ENCODE measurements around the gene STK11IP. TPM values are rescaled to one million over a fixed set of nuclear protein-coding genes. Genes with fewer than 3 reads are reported as not detected.

STK11IP gene
- total and polyA plus RNA-seq, 9 of the 15 experiments (the other 6 are each of a cell fraction or from before 2014, with no cell fraction given): 0.52 to 21.7 (median 5.6) TPM

DNA sequence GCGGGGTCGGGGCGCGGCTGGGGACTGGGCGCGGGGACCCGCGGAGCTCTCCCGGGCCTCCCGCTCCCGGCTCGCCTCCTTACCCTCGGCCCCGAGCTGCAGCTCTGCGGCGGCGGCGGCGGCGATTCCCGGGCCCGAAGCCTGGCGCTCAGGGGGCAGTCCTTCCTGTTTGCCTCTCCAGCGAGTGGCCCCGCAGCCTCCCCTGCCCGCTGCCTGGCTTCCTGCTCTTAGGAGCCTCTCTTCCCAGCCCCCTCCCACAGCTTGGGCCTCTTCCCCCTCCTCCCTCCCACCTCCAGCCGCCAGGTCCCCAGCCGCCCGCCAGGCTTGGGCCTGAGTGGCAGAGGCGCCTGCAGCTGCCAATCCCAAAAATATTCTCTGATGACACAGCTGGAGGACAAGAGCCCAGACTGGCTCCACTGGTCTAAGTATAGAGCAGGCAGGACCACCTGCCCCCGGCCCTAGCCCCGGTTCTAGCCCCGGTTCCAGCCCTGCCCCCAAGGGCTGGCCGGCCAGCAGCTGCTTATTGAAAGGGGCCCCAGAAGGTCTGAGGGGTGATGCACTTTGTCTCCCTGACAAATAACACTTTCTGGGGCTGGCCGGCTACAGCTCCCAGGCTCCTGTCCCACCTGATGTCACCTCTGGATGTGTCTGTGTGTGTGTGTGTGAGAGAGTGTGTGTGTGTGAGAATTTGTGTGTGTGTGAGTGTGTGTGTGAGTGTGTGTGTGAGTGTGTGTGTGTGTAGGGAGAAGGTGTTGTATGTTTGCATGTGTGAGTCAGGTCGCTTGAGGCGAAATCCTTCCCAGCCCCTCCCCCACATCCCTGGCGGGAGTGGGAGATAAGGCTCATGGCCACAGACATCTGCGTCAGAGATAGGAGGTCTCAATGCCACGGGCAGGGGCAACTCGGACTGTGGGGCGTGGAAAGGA, 26.1 kb upstream of the STK11IP start, which contains the start of gene OBSL1 (continued):
- TF ChIP-seq, protein P1, sequence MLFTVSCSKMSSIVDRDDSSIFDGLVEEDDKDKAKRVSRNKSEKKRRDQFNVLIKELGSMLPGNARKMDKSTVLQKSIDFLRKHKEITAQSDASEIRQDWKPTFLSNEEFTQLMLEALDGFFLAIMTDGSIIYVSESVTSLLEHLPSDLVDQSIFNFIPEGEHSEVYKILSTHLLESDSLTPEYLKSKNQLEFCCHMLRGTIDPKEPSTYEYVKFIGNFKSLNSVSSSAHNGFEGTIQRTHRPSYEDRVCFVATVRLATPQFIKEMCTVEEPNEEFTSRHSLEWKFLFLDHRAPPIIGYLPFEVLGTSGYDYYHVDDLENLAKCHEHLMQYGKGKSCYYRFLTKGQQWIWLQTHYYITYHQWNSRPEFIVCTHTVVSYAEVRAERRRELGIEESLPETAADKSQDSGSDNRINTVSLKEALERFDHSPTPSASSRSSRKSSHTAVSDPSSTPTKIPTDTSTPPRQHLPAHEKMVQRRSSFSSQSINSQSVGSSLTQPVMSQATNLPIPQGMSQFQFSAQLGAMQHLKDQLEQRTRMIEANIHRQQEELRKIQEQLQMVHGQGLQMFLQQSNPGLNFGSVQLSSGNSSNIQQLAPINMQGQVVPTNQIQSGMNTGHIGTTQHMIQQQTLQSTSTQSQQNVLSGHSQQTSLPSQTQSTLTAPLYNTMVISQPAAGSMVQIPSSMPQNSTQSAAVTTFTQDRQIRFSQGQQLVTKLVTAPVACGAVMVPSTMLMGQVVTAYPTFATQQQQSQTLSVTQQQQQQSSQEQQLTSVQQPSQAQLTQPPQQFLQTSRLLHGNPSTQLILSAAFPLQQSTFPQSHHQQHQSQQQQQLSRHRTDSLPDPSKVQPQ (CRISPR knock-in tag; IDR thresholded peaks at IDR 0.05; ENCODE audit: borderline replicate concordance): no peak
- TF ChIP-seq, protein P2, sequence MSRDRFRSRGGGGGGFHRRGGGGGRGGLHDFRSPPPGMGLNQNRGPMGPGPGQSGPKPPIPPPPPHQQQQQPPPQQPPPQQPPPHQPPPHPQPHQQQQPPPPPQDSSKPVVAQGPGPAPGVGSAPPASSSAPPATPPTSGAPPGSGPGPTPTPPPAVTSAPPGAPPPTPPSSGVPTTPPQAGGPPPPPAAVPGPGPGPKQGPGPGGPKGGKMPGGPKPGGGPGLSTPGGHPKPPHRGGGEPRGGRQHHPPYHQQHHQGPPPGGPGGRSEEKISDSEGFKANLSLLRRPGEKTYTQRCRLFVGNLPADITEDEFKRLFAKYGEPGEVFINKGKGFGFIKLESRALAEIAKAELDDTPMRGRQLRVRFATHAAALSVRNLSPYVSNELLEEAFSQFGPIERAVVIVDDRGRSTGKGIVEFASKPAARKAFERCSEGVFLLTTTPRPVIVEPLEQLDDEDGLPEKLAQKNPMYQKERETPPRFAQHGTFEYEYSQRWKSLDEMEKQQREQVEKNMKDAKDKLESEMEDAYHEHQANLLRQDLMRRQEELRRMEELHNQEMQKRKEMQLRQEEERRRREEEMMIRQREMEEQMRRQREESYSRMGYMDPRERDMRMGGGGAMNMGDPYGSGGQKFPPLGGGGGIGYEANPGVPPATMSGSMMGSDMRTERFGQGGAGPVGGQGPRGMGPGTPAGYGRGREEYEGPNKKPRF (IDR thresholded peaks at IDR 0.05; ENCODE audit: low read depth, low read length): no peak
- no peak for TF ChIP-seq ZNF124 (CRISPR knock-in tag; IDR thresholded peaks at IDR 0.05)
- TF ChIP-seq, protein P3, sequence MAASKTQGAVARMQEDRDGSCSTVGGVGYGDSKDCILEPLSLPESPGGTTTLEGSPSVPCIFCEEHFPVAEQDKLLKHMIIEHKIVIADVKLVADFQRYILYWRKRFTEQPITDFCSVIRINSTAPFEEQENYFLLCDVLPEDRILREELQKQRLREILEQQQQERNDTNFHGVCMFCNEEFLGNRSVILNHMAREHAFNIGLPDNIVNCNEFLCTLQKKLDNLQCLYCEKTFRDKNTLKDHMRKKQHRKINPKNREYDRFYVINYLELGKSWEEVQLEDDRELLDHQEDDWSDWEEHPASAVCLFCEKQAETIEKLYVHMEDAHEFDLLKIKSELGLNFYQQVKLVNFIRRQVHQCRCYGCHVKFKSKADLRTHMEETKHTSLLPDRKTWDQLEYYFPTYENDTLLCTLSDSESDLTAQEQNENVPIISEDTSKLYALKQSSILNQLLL (CRISPR knock-in tag; IDR thresholded peaks at IDR 0.05; ENCODE audit: borderline replicate concordance): no peak
- TF ChIP-seq PCBP1 (IDR thresholded peaks at IDR 0.05; ENCODE audit: low read depth, low read length, poor library complexity, severe bottlenecking): no peak
- no peak for TF ChIP-seq ZNF79 (CRISPR knock-in tag; IDR thresholded peaks at IDR 0.05; ENCODE audit: low read depth)
- TF ChIP-seq ATF7 (IDR thresholded peaks at IDR 0.05): peak; percentile 55
- no peak for TF ChIP-seq DMBX1 (CRISPR knock-in tag; IDR thresholded peaks at IDR 0.05; ENCODE audit: borderline replicate concordance)
- TF ChIP-seq IRF2 (CRISPR knock-in tag; IDR thresholded peaks at IDR 0.05): no peak
- TF ChIP-seq, protein P4, sequence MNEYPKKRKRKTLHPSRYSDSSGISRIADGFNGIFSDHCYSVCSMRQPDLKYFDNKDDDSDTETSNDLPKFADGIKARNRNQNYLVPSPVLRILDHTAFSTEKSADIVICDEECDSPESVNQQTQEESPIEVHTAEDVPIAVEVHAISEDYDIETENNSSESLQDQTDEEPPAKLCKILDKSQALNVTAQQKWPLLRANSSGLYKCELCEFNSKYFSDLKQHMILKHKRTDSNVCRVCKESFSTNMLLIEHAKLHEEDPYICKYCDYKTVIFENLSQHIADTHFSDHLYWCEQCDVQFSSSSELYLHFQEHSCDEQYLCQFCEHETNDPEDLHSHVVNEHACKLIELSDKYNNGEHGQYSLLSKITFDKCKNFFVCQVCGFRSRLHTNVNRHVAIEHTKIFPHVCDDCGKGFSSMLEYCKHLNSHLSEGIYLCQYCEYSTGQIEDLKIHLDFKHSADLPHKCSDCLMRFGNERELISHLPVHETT (CRISPR knock-in tag; conservative IDR thresholded peaks at IDR 0.05 in 1 of 2, IDR thresholded peaks at IDR 0.05 in 1 of 2): no peak
- no peak for TF ChIP-seq ATF1 (CRISPR knock-in tag; IDR thresholded peaks at IDR 0.05)
- peak; percentile 85 for TF ChIP-seq ATF1 (tag; IDR thresholded peaks at IDR 0.05)
- TF ChIP-seq, protein P5, sequence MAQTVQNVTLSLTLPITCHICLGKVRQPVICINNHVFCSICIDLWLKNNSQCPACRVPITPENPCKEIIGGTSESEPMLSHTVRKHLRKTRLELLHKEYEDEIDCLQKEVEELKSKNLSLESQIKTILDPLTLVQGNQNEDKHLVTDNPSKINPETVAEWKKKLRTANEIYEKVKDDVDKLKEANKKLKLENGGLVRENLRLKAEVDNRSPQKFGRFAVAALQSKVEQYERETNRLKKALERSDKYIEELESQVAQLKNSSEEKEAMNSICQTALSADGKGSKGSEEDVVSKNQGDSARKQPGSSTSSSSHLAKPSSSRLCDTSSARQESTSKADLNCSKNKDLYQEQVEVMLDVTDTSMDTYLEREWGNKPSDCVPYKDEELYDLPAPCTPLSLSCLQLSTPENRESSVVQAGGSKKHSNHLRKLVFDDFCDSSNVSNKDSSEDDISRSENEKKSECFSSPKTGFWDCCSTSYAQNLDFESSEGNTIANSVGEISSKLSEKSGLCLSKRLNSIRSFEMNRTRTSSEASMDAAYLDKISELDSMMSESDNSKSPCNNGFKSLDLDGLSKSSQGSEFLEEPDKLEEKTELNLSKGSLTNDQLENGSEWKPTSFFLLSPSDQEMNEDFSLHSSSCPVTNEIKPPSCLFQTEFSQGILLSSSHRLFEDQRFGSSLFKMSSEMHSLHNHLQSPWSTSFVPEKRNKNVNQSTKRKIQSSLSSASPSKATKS (CRISPR knock-in tag; IDR thresholded peaks at IDR 0.05): no peak

All from K562 (cell line).